Smooth muscle cell (in vitro differentiated cells): ENCODE data around the gene NBPF11. TPM values are rescaled to one million over a fixed set of nuclear protein-coding genes. Genes with fewer than 3 reads are reported as not detected.
A peak's percentile ranks its signal among the peaks of the same experiment; 100 is the strongest.
"Not testable (repeated sequence)": the region's sequence is repeated elsewhere in the genome, so short reads cannot be mapped to it uniquely, and the experiment has no call there.

Experiments used
- DNase-seq: peaks from one replicate; lab custom pipeline; 2025; ENCODE audit not compliant: unreplicated experiment; lab: John Stamatoyannopoulos, UW
- H2AFZ ChIP-seq: fragments of 200-600 bp; sonication (generic); 2 replicates; pipeline ENCODE4 v1.6.0; 2016; ENCODE audit warnings: antibody characterized with exemption, low read depth, mild to moderate bottlenecking
- H3F3A ChIP-seq: fragments of 200-600 bp; sonication (generic); 2 replicates; pipeline ENCODE4 v1.6.0; 2017; ENCODE audit warnings: antibody characterized with exemption, low read depth
- H3K27ac ChIP-seq: fragments of 200-600 bp; sonication (generic); 2 replicates; pipeline ENCODE4 v1.5.1; 2016; ENCODE audit warnings: low read depth, mild to moderate bottlenecking
- H3K27me3 ChIP-seq: fragments of 200-600 bp; sonication (generic); 2 replicates; pipeline ENCODE4 v1.6.1; 2016; ENCODE audit warnings: low read depth, mild to moderate bottlenecking
- H3K36me3 ChIP-seq: fragments of 200-600 bp; sonication (generic); 2 replicates; pipeline ENCODE4 v1.5.1; 2016; ENCODE audit warnings: low read depth
- H3K4me1 ChIP-seq: fragments of 200-600 bp; sonication (generic); 2 replicates; pipeline ENCODE4 v1.5.1; 2016; ENCODE audit warnings: low read depth
- H3K4me2 ChIP-seq: fragments of 200-600 bp; sonication (generic); 2 replicates; pipeline ENCODE4 v1.6.0; 2016; ENCODE audit warnings: mild to moderate bottlenecking
- H3K4me3 ChIP-seq: fragments of 200-600 bp; sonication (generic); 2 replicates; pipeline ENCODE4 v1.5.1; 2016; ENCODE audit warnings: mild to moderate bottlenecking
- H3K79me2 ChIP-seq: fragments of 200-600 bp; sonication (generic); 2 replicates; pipeline ENCODE4 v1.6.0; 2016; ENCODE audit warnings: low read depth, mild to moderate bottlenecking
- H3K9ac ChIP-seq: fragments of 200-600 bp; sonication (generic); 2 replicates; pipeline ENCODE4 v1.6.0; 2016; ENCODE audit warnings: low read depth
- H3K9me3 ChIP-seq: fragments of 200-600 bp; sonication (generic); replicated peaks from 2 replicates; pipeline ENCODE4 v1.5.1; 2016; ENCODE audit warnings: low read depth
- H4K20me1 ChIP-seq: fragments of 200-600 bp; sonication (generic); 2 replicates; pipeline ENCODE4 v1.6.0; 2016; ENCODE audit warnings: low read depth
- WGBS: methylation state at CpG from one replicate; pipeline ENCODE4 v1.1.7; 2016; ENCODE audit warnings: low lambda C conversion rate; 5-methylcytosine and 5-hydroxymethylcytosine counted together
- polyA plus RNA-seq: library from polyadenylated mRNA; unstranded; fragments of >200 nt; fragmentation: Nextera tagmentation; extraction: Ambion mirVana; gene quantifications from 2 replicates; pipeline ENCODE4 v1.2.1, GENCODE V29; 2016
- total RNA-seq: library from RNA; depleted of rRNA; stranded (reverse); fragments of >200 nt; gene quantifications from 2 replicates; pipeline ENCODE4 v1.2.3, GENCODE V29; 2014

Gene NBPF11, protein sequence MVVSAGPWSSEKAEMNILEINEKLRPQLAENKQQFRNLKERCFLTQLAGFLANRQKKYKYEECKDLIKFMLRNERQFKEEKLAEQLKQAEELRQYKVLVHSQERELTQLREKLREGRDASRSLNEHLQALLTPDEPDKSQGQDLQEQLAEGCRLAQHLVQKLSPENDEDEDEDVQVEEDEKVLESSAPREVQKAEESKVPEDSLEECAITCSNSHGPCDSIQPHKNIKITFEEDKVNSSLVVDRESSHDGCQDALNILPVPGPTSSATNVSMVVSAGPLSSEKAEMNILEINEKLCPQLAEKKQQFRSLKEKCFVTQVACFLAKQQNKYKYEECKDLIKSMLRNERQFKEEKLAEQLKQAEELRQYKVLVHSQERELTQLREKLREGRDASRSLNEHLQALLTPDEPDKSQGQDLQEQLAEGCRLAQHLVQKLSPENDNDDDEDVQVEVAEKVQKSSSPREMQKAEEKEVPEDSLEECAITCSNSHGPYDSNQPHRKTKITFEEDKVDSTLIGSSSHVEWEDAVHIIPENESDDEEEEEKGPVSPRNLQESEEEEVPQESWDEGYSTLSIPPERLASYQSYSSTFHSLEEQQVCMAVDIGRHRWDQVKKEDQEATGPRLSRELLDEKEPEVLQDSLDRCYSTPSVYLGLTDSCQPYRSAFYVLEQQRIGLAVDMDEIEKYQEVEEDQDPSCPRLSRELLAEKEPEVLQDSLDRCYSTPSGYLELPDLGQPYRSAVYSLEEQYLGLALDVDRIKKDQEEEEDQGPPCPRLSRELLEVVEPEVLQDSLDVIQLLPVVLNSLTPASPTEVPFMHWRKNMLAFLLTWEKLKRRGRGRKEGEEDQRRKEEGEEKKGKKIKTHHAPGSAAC
- total RNA-seq (6.7 and 7.8 TPM in 2 replicates), polyA plus RNA-seq (5.3 and 6.2 TPM in 2 replicates)

- peak within 1 kb of the TSS; percentile 65 for H3K9ac ChIP-seq
- H3K36me3 ChIP-seq, H3K27me3 ChIP-seq, H3K9me3 ChIP-seq, H3F3A ChIP-seq, H4K20me1 ChIP-seq, H3K4me1 ChIP-seq, H3K79me2 ChIP-seq: not testable (repeated sequence)
- H3K4me3 ChIP-seq = peak within 1 kb of the TSS; percentile 79
- peak; percentile 28 for DNase-seq
- peak within 1 kb of the TSS; percentile 91 for H2AFZ ChIP-seq
- peak within 1 kb of the TSS; percentile 75 for H3K27ac ChIP-seq
- peak within 1 kb of the TSS; percentile 87 for H3K4me2 ChIP-seq
- 2% methylated on average over 45 of the region's 45 CpGs for WGBS
These were observed at the start of gene NBPF11 for GRCh38 chr1:148151911-148152656. Gene NBPF11, minus strand, starts transcription at chr1:148152281. Its CDS starts 25,278 bp downstream, at chr1:148127003.

DNA sequence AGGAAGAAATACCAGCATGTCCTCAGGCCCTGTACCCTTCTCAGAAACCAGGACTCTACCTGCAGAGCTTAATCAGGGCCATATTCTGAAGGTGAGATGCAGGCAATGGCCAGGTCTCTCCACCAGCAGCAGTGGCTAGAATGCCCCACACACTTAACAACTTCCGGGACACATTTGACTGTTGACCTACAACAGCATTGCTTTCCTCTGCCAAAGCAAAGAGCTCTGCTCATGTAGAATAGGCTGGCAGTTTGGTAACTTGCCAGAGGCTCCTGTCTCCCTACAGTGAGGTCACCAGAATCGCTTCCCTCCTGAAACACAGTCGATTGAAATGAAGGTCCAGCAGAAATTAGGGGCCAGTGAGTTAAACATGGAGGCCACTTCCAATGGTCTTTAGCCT is 45.3 kb upstream of the NBPF11 start:
- not testable (repeated sequence) for H3K27me3 ChIP-seq, H4K20me1 ChIP-seq, H3K9ac ChIP-seq, H3K4me2 ChIP-seq, H3K9me3 ChIP-seq, H2AFZ ChIP-seq, H3K27ac ChIP-seq, H3K36me3 ChIP-seq, DNase-seq, H3F3A ChIP-seq, H3K79me2 ChIP-seq, H3K4me1 ChIP-seq, H3K4me3 ChIP-seq
- WGBS = no CpG with 5 or more reads among the region's 3 CpGs

- no CpG with 5 or more reads among the region's 1 CpG for WGBS
These were observed 44.9 kb upstream of the NBPF11 start for GRCh38 chr1:148196949-148197348.

GRCh38 chr1:148195115-148195514 is 43.0 kb upstream of the NBPF11 start:
- not testable (repeated sequence) for H3K79me2 ChIP-seq, H4K20me1 ChIP-seq, H2AFZ ChIP-seq, H3K4me2 ChIP-seq, H3K4me3 ChIP-seq, H3K9me3 ChIP-seq, H3K36me3 ChIP-seq, DNase-seq, H3K27me3 ChIP-seq, H3F3A ChIP-seq, H3K27ac ChIP-seq, H3K4me1 ChIP-seq, H3K9ac ChIP-seq
- 95% methylated on average over 1 of the region's 2 CpGs for WGBS

More at GRCh38 chr1:148196949-148197348, 44.9 kb upstream of the NBPF11 start:
- not testable (repeated sequence) for H3K27me3 ChIP-seq, DNase-seq, H3F3A ChIP-seq, H3K27ac ChIP-seq, H4K20me1 ChIP-seq, H3K4me2 ChIP-seq, H2AFZ ChIP-seq, H3K4me3 ChIP-seq, H3K4me1 ChIP-seq, H3K79me2 ChIP-seq, H3K36me3 ChIP-seq, H3K9ac ChIP-seq, H3K9me3 ChIP-seq

- H3F3A ChIP-seq, H2AFZ ChIP-seq, H3K4me1 ChIP-seq, H4K20me1 ChIP-seq, H3K36me3 ChIP-seq, H3K27ac ChIP-seq, H3K27me3 ChIP-seq, H3K9me3 ChIP-seq, H3K9ac ChIP-seq, DNase-seq, H3K4me2 ChIP-seq, H3K79me2 ChIP-seq, H3K4me3 ChIP-seq: not testable (repeated sequence)
These were observed 36.7 kb upstream of the NBPF11 start for GRCh38 chr1:148188768-148189167.

GRCh38 chr1:148178682-148179081 is 26.6 kb upstream of the NBPF11 start:
- not testable (repeated sequence) for H3K36me3 ChIP-seq, H3K27ac ChIP-seq, H2AFZ ChIP-seq, H4K20me1 ChIP-seq, H3K79me2 ChIP-seq, H3K27me3 ChIP-seq, H3K9ac ChIP-seq, H3K4me3 ChIP-seq, H3K4me2 ChIP-seq, DNase-seq, H3K4me1 ChIP-seq, H3K9me3 ChIP-seq, H3F3A ChIP-seq

DNA sequence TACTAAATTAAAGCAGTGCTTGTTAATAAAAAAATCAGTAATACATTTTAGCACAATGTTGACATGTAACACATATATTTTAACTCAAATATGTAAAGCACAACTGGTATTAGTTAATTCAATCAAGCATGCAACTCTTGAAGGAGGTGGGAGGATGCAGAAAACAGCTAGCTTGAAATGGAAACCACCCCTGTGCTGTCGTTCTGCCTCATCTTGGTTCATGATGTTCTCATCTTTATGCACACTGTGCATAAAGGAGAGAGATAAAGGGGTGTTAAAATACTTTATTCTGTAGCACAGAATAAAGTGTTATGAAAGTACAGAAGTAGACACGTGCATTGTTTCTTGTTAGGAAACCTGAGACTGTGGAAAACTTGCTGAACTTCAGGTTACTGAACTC is 23.3 kb upstream of the NBPF11 start:
- DNase-seq, H3K36me3 ChIP-seq, H4K20me1 ChIP-seq, H3F3A ChIP-seq, H3K27ac ChIP-seq, H3K9ac ChIP-seq, H3K4me2 ChIP-seq, H3K4me1 ChIP-seq, H3K79me2 ChIP-seq, H3K27me3 ChIP-seq, H2AFZ ChIP-seq, H3K9me3 ChIP-seq, H3K4me3 ChIP-seq: not testable (repeated sequence)
- WGBS = 82% methylated on average over 2 of the region's 2 CpGs

DNA sequence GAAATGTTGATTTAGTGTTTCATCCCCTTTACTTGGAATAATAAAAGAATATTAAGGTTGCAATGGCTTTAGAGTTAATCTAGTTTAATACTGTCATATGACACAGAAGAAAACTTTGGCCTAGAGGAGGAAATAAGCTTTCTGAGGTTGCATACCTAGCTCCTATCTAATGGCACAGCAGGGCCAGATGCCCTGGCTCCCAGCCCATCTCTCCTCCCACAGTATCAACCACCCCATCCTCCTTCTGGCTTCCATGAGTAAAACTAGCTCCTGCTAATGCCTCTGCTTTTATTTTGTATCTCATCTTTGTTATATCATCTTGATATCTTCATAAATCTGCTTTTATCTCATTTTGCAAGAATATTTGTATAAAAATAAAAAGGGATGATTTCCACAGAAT is 19.9 kb upstream of the NBPF11 start:
- not testable (repeated sequence) for H3F3A ChIP-seq

More for the DNA sequence above, 19.9 kb upstream of the NBPF11 start:
- not testable (repeated sequence) for H3K4me1 ChIP-seq, H3K4me3 ChIP-seq, H2AFZ ChIP-seq, H3K4me2 ChIP-seq, H3K27ac ChIP-seq, H3K9me3 ChIP-seq, H3K79me2 ChIP-seq, H3K27me3 ChIP-seq, H4K20me1 ChIP-seq, DNase-seq, H3K9ac ChIP-seq, H3K36me3 ChIP-seq
